Measurements from ENCODE around the gene RANGAP1.

The RANGAP1 gene

DNA sequence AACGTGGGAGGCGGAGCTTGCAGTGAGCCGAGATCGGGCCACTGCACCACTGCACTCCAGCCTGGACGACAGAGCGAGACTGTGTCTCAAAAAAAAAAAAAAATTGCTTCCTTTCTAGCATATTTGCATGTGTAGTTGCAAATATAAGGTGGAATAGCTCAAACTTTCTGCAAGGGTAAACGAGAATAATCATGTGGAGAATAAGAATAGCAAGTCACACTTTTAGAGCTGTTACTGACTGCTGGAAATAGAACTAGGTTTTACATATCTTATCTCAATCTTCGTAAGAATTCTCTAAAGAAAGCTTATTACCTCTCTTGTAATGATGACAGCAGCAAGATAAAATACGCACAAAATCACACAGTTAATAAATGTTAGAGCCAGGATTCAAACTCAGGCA, 79.3 kb downstream of the RANGAP1 start:
- Histone ChIP-seq H2AFZ (ENCODE audit: low read depth, low read length) (no peak overlapping the region), H3K36me3 (replicated peaks; ENCODE audit: low read depth, low read length) (peaks cover 12% of the 10 kb centered on the region), H3K4me3 (ENCODE audit: low read length) (no peak overlapping the region), H3K9me3 (ENCODE audit: insufficient read depth, low read length) (no peaks in the 10 kb centered on the region), H3K27me3 (ENCODE audit: low read depth, low read length) (no peaks in the 10 kb centered on the region), H3K79me2 (ENCODE audit: low read length) (peaks cover 35% of the 10 kb centered on the region), H3K4me2 (ENCODE audit: low read length) (no peak overlapping the region), H3K9ac (ENCODE audit: low read length) (no peak overlapping the region), H3K27ac (ENCODE audit: low read length) (no peak overlapping the region), H3K4me1 (ENCODE audit: low read length) (peaks cover 7% of the 10 kb centered on the region), H4K20me1 (ENCODE audit: insufficient read depth, low read length) (no peaks in the 10 kb centered on the region)
- TF ChIP-seq, protein P1, sequence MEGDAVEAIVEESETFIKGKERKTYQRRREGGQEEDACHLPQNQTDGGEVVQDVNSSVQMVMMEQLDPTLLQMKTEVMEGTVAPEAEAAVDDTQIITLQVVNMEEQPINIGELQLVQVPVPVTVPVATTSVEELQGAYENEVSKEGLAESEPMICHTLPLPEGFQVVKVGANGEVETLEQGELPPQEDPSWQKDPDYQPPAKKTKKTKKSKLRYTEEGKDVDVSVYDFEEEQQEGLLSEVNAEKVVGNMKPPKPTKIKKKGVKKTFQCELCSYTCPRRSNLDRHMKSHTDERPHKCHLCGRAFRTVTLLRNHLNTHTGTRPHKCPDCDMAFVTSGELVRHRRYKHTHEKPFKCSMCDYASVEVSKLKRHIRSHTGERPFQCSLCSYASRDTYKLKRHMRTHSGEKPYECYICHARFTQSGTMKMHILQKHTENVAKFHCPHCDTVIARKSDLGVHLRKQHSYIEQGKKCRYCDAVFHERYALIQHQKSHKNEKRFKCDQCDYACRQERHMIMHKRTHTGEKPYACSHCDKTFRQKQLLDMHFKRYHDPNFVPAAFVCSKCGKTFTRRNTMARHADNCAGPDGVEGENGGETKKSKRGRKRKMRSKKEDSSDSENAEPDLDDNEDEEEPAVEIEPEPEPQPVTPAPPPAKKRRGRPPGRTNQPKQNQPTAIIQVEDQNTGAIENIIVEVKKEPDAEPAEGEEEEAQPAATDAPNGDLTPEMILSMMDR (IDR thresholded peaks at IDR 0.05; ENCODE audit: low read depth, low read length), result no peak
- no peak for TF ChIP-seq EZH2phosphoT487 (IDR thresholded peaks at IDR 0.05; ENCODE audit: low read depth)

DNA sequence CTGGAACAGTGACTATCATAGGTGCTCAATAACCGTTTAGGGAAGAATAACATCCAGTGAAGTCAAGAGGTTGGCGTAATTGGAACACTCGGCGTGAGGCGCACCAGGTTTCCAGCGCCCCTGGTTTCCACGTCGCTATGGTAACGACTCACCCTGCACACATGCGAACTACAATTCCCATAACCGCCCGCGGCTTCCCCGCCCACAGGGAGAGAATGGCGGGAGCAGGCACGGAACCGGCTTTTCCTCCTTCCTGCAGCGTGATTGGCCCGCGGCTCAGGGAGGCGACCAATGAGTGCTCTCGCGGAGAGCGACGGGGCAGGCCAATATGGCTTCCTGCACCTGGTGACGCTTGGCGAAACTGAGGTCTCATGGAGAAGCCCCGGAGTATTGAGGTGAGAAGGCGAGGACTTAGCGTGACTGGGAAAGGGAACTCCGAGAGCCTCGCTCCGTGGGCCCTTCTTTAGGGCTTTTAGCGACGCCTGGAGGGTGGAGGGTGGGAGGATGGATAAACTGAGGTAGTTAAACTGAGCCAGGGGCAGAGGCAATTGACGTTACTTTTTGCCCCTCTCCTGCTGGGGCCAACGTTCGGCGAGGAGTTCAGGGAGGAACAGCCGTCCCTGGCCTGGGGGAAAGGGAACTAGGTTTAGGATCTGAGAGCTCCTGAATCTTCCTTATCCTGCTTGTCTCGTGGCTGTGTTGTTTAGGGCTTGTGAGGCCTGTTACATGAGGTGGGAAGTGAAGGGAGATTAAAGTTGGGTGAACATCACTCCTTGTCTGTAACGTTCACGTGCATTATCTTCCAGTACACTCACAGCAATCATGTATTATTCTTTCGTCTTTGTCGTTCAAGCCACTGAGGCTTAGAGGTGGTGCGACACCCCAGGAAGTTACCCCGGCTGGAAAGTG, 80.7 kb downstream of the RANGAP1 start, which contains the start of gene L3MBTL2:
L3MBTL2 (plus strand) TSS at position 321 of the 909 bp plus-strand sequence; CDS start at position 372, 51 bp downstream.
- H3K9ac ChIP-seq (ENCODE audit: low read length), result peak within 1 kb of the TSS; percentile 90
- peak within 1 kb of the TSS; percentile 91 for H2AFZ ChIP-seq (ENCODE audit: low read depth, low read length)
- H4K20me1 ChIP-seq (ENCODE audit: insufficient read depth, low read length), result no peaks in the 10 kb centered on the region
- no peaks in the 10 kb centered on the region for H3K9me3 ChIP-seq (ENCODE audit: insufficient read depth, low read length)
- H3K4me1 ChIP-seq (ENCODE audit: low read length), result peaks cover 7% of the 10 kb centered on the region
- peaks cover 7% of the 10 kb centered on the region for H3K36me3 ChIP-seq (replicated peaks; ENCODE audit: low read depth, low read length)
- H3K4me2 ChIP-seq (ENCODE audit: low read length), result peak within 1 kb of the TSS; percentile 95
- TF ChIP-seq, protein P1 (IDR thresholded peaks at IDR 0.05; ENCODE audit: low read depth, low read length), result no peak
- no peak for TF ChIP-seq EZH2phosphoT487 (IDR thresholded peaks at IDR 0.05; ENCODE audit: low read depth)
- peaks cover 35% of the 10 kb centered on the region for H3K79me2 ChIP-seq (ENCODE audit: low read length)
- H3K4me3 ChIP-seq (ENCODE audit: low read length), result peak within 1 kb of the TSS; percentile 89
- H3K27ac ChIP-seq (ENCODE audit: low read length), result peak within 1 kb of the TSS; percentile 54
- peaks cover 5% of the 10 kb centered on the region for H3K27me3 ChIP-seq (ENCODE audit: low read depth, low read length)

DNA sequence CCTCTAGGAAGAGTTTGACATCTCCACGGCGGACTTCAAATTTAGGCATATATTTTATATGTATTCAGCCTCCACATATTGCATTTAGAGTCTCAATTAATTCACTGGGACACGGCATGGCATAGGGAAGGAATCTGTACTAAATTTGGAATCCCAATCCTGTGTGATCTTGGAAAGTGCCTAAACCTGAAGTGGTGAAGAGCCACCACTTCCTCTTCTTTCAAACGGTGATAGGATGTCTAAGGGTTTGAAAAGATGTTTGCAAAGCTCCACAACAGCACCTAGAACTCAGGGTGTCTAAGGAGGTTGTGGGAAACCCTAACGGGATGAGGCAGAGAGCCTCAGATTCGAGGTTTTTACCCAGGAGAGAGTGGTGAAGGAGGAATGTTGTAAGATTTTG, 81.9 kb downstream of the RANGAP1 start:
- Histone ChIP-seq H2AFZ (ENCODE audit: low read depth, low read length) (peak overlapping the region; percentile 82), H3K9me3 (ENCODE audit: insufficient read depth, low read length) (no peaks in the 10 kb centered on the region), H3K27me3 (ENCODE audit: low read depth, low read length) (peaks cover 5% of the 10 kb centered on the region), H3K27ac (ENCODE audit: low read length) (no peak overlapping the region), H3K9ac (ENCODE audit: low read length) (no peak overlapping the region), H3K36me3 (replicated peaks; ENCODE audit: low read depth, low read length) (peaks cover 2% of the 10 kb centered on the region), H3K79me2 (ENCODE audit: low read length) (peaks cover 30% of the 10 kb centered on the region), H3K4me3 (ENCODE audit: low read length) (no peak overlapping the region), H3K4me1 (ENCODE audit: low read length) (peaks cover 7% of the 10 kb centered on the region), H3K4me2 (ENCODE audit: low read length) (no peak overlapping the region), H4K20me1 (ENCODE audit: insufficient read depth, low read length) (no peaks in the 10 kb centered on the region)
- no peak for TF ChIP-seq EZH2phosphoT487 (IDR thresholded peaks at IDR 0.05; ENCODE audit: low read depth)
- TF ChIP-seq, protein P1 (IDR thresholded peaks at IDR 0.05; ENCODE audit: low read depth, low read length), result no peak

DNA sequence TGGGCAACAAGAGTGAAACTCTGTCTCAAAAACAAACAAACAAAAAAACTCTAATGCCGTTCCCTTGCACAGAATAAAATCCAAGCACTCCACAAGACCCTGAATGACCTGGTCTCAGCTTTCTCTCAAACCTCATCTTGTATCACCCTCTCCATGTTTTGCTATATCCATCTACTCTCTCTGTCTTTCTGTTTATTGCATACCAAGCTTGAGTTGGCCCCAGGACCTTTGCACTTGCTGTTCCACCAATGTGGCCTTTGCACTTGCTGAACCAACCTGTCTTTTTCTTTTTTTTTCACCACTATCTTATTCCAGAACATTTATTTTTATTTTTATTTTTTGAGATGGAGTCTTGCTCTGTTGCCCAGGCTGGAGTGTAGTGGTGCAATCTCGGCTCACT, 82.9 kb downstream of the RANGAP1 start:
- H3K27me3 ChIP-seq (ENCODE audit: low read depth, low read length), result peaks cover 5% of the 10 kb centered on the region
- no peak overlapping the region for H3K9ac ChIP-seq (ENCODE audit: low read length)
- peaks cover 12% of the 10 kb centered on the region for H3K4me1 ChIP-seq (ENCODE audit: low read length)
- peaks cover 28% of the 10 kb centered on the region for H3K79me2 ChIP-seq (ENCODE audit: low read length)
- no peak overlapping the region for H2AFZ ChIP-seq (ENCODE audit: low read depth, low read length)
- no peak overlapping the region for H3K4me2 ChIP-seq (ENCODE audit: low read length)
- no peak overlapping the region for H3K4me3 ChIP-seq (ENCODE audit: low read length)
- TF ChIP-seq EZH2phosphoT487 (IDR thresholded peaks at IDR 0.05; ENCODE audit: low read depth), result no peak
- TF ChIP-seq, protein P1 (IDR thresholded peaks at IDR 0.05; ENCODE audit: low read depth, low read length), result no peak
- H3K9me3 ChIP-seq (ENCODE audit: insufficient read depth, low read length), result no peaks in the 10 kb centered on the region
- peaks cover 2% of the 10 kb centered on the region for H3K36me3 ChIP-seq (replicated peaks; ENCODE audit: low read depth, low read length)
- H3K27ac ChIP-seq (ENCODE audit: low read length), result no peak overlapping the region
- no peaks in the 10 kb centered on the region for H4K20me1 ChIP-seq (ENCODE audit: insufficient read depth, low read length)

Measured in OCI-LY3 (cell line).